ENCODE measurements around the gene MYO10. TPM values are rescaled to one million over a fixed set of nuclear protein-coding genes. Genes with fewer than 3 reads are reported as not detected.
"Not testable (repeated sequence)": the region's sequence is repeated elsewhere in the genome, so short reads cannot be mapped to it uniquely, and the experiment has no call there.

The MYO10 gene
- total RNA-seq, 2 experiments from 2014 or later, result 0.30 TPM; not detected in 1

GRCh38 chr5:16721151-16722096 is 214.7 kb downstream of the MYO10 start:
- H3K4me1 Mint-ChIP-seq, result peaks cover 4% of the 10 kb centered on the region
- no peak for DNase-seq
- H3K9me3 Mint-ChIP-seq, result no peaks in the 10 kb centered on the region
- H3K27me3 Mint-ChIP-seq, result no peaks in the 10 kb centered on the region
- no peak overlapping the region for H3K4me3 Mint-ChIP-seq
- H3K36me3 Mint-ChIP-seq, result no peaks in the 10 kb centered on the region
- H3K27ac Mint-ChIP-seq, result no peak overlapping the region

DNA sequence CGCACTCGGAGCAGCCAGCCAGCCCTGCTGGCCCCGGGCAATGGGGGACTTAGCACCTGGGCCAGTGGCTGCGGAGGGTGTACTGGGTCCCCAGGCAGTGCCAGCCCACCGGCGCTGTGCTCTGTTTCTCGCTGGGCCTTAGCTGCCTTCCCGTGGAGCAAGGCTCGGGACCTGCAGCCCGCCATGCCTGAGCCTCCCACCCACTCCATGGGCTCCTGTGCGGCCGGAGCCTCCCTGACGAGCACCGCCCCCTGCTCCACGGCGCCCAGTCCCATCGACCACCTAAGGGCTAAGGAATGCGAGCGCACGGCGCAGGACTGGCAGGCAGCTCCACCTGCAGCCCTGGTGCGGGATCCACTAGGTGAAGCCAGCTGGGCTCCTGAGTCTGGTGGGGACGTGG is 218.1 kb downstream of the MYO10 start:
- not testable (repeated sequence) for H3K36me3 Mint-ChIP-seq, H3K9me3 Mint-ChIP-seq, H3K4me1 Mint-ChIP-seq, DNase-seq, H3K27ac Mint-ChIP-seq, H3K4me3 Mint-ChIP-seq
- H3K27me3 Mint-ChIP-seq, result peaks cover 13% of the 10 kb centered on the region

GRCh38 chr5:16713386-16713928 is 222.6 kb downstream of the MYO10 start:
- Mint-ChIP-seq H3K27me3 (peaks cover 15% of the 10 kb centered on the region), H3K36me3 (no peaks in the 10 kb centered on the region), H3K4me1 (peaks cover 4% of the 10 kb centered on the region)

GRCh38 chr5:16712620-16713019 is 223.5 kb downstream of the MYO10 start:
- Mint-ChIP-seq H3K9me3 (no peaks in the 10 kb centered on the region), H3K27ac (no peak overlapping the region), H3K27me3 (peaks cover 15% of the 10 kb centered on the region), H3K4me1 (peaks cover 4% of the 10 kb centered on the region), H3K4me3 (no peak overlapping the region), H3K36me3 (no peaks in the 10 kb centered on the region)
- no peak for DNase-seq

More at GRCh38 chr5:16713386-16713928, 222.6 kb downstream of the MYO10 start:
- Mint-ChIP-seq H3K9me3 (no peaks in the 10 kb centered on the region), H3K4me3 (peak overlapping the region; percentile 29), H3K27ac (no peak overlapping the region)
- no peak for DNase-seq

- Mint-ChIP-seq H3K9me3 (no peaks in the 10 kb centered on the region), H3K4me1 (peaks cover 4% of the 10 kb centered on the region), H3K27ac (no peak overlapping the region), H3K36me3 (no peaks in the 10 kb centered on the region), H3K27me3 (peaks cover 15% of the 10 kb centered on the region), H3K4me3 (no peak overlapping the region)
- DNase-seq, result no peak
Observed at GRCh38 chr5:16712178-16712577, 223.9 kb downstream of the MYO10 start.

- DNase-seq, result no peak
- Mint-ChIP-seq H3K9me3 (no peaks in the 10 kb centered on the region), H3K27me3 (peaks cover 15% of the 10 kb centered on the region), H3K4me1 (peaks cover 4% of the 10 kb centered on the region), H3K36me3 (no peaks in the 10 kb centered on the region), H3K27ac (no peak overlapping the region), H3K4me3 (no peak overlapping the region)
Observed at GRCh38 chr5:16709691-16710433, 226.2 kb downstream of the MYO10 start.

GRCh38 chr5:16707869-16708192 is 228.3 kb downstream of the MYO10 start:
- peaks cover under 1% of the 10 kb centered on the region for H3K27me3 Mint-ChIP-seq
- no peaks in the 10 kb centered on the region for H3K9me3 Mint-ChIP-seq
- no peak overlapping the region for H3K4me3 Mint-ChIP-seq
- no peaks in the 10 kb centered on the region for H3K4me1 Mint-ChIP-seq
- no peaks in the 10 kb centered on the region for H3K36me3 Mint-ChIP-seq
- no peak for DNase-seq
- H3K27ac Mint-ChIP-seq, result no peak overlapping the region

DNA sequence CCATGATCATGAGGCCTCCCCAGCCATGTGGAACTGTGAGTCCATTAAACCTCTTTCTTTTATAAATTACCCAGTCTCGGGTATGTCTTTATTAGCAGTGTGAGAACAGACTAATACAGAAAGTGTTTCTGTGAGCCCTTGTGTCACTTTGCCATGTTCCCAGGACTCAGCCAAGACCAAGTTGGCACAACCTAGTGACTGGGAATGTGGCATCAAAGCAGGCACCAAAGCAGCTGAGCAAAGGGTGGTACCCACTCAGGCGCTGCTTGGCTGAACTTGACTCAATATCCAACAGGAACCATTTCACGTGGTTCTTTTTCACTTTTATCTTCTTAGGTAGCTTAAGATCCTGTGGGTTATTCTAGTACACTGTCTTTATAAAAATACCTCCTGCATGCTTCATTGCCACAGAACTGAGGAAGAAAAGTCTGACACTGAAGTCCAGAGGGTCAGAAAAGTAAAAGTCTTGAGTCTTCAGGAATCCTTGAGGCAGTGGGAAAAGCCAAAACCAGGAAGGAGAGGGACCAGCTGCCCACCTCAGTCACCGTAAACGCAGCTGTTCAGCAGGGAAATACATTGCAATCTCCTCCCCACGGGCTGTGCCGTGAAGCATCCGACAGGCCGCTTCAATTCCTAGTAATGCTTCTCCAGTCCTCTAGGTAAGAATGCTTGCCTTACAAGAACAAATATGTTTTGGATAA is 228.8 kb downstream of the MYO10 start:
- H3K36me3 Mint-ChIP-seq, result no peaks in the 10 kb centered on the region
- no peak overlapping the region for H3K27ac Mint-ChIP-seq
- no peak overlapping the region for H3K4me3 Mint-ChIP-seq
- DNase-seq, result no peak
- H3K27me3 Mint-ChIP-seq, result no peaks in the 10 kb centered on the region
- no peaks in the 10 kb centered on the region for H3K9me3 Mint-ChIP-seq
- no peaks in the 10 kb centered on the region for H3K4me1 Mint-ChIP-seq

- Mint-ChIP-seq H3K27me3 (no peaks in the 10 kb centered on the region), H3K4me1 (no peaks in the 10 kb centered on the region), H3K27ac (no peak overlapping the region), H3K36me3 (no peaks in the 10 kb centered on the region), H3K9me3 (no peaks in the 10 kb centered on the region), H3K4me3 (no peak overlapping the region)
- no peak for DNase-seq
Observed at GRCh38 chr5:16704945-16705344, 231.1 kb downstream of the MYO10 start.

- no peak for DNase-seq
- Mint-ChIP-seq H3K9me3 (no peaks in the 10 kb centered on the region), H3K4me3 (no peak overlapping the region), H3K36me3 (no peaks in the 10 kb centered on the region), H3K27ac (no peak overlapping the region), H3K27me3 (no peaks in the 10 kb centered on the region), H3K4me1 (no peaks in the 10 kb centered on the region)
Observed at GRCh38 chr5:16702964-16703363, 233.1 kb downstream of the MYO10 start.

DNA sequence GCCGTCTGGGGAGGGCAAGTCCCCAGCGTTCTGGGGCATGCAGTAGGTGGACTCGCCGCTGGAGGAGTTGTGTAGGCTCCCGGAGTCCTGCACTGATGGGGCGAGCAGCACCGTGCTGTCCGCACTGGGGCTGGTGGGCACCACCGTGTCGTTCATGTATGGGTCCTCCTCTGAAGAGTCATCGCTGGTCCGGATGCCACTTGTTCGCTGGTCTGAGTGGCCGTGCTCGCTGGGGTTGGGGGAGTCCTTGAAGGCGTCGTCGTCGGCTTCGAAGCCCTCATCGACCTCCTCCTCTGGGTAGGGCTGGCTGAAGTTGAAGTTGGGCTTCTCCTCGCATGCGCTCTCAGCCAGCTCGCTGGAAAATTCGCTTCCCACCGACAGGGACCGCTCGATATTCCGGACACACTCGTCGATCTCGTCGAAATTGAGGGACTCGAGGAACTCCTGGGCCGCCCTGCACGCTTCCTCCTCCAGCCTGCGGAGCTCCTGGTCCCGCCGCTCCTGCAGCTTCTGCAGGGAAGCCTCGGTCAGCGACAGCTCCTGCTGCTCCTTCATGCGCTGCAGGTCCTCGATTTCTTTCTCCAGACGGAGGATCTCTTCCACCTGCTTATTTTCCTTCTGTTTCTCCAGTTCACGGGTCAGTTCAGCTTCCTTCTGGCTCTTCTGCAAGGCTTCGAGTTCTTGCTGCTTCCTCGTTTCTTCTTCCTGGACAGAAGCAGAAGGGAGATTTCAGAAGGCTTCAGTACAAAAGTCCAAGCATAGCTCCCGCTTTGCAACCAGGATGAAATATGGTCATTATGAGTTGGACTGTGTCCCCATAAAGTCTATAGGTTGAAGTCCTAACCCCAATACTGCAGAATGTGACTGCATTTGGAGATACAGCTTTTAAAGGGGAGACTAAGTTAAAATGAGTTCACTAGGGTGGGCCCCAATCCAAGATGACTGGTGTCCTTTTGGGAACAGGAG is 234.7 kb downstream of the MYO10 start:
- Mint-ChIP-seq H3K27ac (no peak overlapping the region), H3K4me1 (no peaks in the 10 kb centered on the region)

GRCh38 chr5:16700081-16700480 is 236.0 kb downstream of the MYO10 start:
- no peak for DNase-seq
- Mint-ChIP-seq H3K4me1 (no peaks in the 10 kb centered on the region), H3K36me3 (no peaks in the 10 kb centered on the region), H3K27ac (no peak overlapping the region), H3K27me3 (no peaks in the 10 kb centered on the region), H3K4me3 (no peak overlapping the region), H3K9me3 (no peaks in the 10 kb centered on the region)

More for the DNA sequence above, 234.7 kb downstream of the MYO10 start:
- no peak overlapping the region for H3K4me3 Mint-ChIP-seq
- H3K27me3 Mint-ChIP-seq, result no peaks in the 10 kb centered on the region
- H3K36me3 Mint-ChIP-seq, result no peaks in the 10 kb centered on the region
- no peaks in the 10 kb centered on the region for H3K9me3 Mint-ChIP-seq
- no peak for DNase-seq

GRCh38 chr5:16695779-16696178 is 240.3 kb downstream of the MYO10 start:
- H3K27me3 Mint-ChIP-seq, result no peaks in the 10 kb centered on the region
- DNase-seq, result no peak
- no peak overlapping the region for H3K4me3 Mint-ChIP-seq

GRCh38 chr5:16693879-16694278 is 242.2 kb downstream of the MYO10 start:
- H3K9me3 Mint-ChIP-seq, result no peaks in the 10 kb centered on the region
- H3K4me1 Mint-ChIP-seq, result peaks cover 5% of the 10 kb centered on the region
- no peak overlapping the region for H3K27ac Mint-ChIP-seq
- H3K27me3 Mint-ChIP-seq, result no peaks in the 10 kb centered on the region
- H3K36me3 Mint-ChIP-seq, result no peaks in the 10 kb centered on the region
- no peak overlapping the region for H3K4me3 Mint-ChIP-seq
- no peak for DNase-seq

More at GRCh38 chr5:16695779-16696178, 240.3 kb downstream of the MYO10 start:
- Mint-ChIP-seq H3K27ac (no peak overlapping the region), H3K4me1 (peaks cover 5% of the 10 kb centered on the region), H3K9me3 (no peaks in the 10 kb centered on the region), H3K36me3 (no peaks in the 10 kb centered on the region)

Measured in activated naive CD8-positive, alpha-beta T cell treated with anti-CD3 and anti-CD28 coated beads for 36 hours (primary cell).